ENCODE results near the gene FANCD2OS. TPM values are rescaled to one million over a fixed set of nuclear protein-coding genes. Genes with fewer than 3 reads are reported as not detected.

Gene FANCD2OS, protein sequence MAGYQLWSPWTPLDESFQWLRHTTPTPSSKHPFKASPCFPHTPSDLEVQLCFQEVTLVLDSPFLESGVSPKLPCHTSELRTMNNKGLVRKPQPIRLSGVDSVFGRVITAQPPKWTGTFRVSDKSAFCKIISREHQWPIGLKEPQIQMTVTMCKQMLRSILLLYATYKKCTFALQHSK
- total RNA-seq (not detected), polyA plus RNA-seq (ENCODE audit: insufficient read depth, low read depth, low replicate concordance) (not detected)
- long read RNA-seq, donor 1, partial matches to known transcripts, result 15 of 15 reads
- long read RNA-seq, donor 1, other reads (novel, unspliced or antisense), result 0 of 15 reads
- long read RNA-seq, donor 2, result 0 reads
- long read RNA-seq, donor 3, partial matches to known transcripts, result 296 of 296 reads
- long read RNA-seq, donor 3, other reads (novel, unspliced or antisense), result 0 of 296 reads
- long read RNA-seq, donor 4, result 0 reads
- long read RNA-seq, donor 5, result 0 reads
- long read RNA-seq, donor 6, partial matches to known transcripts, result 452 of 461 reads
- long read RNA-seq, donor 6, other reads (novel, unspliced or antisense), result 9 of 461 reads
- long read RNA-seq, donor 7, partial matches to known transcripts, result 0 of 3 reads
- long read RNA-seq, donor 7, other reads (novel, unspliced or antisense), result 3 of 3 reads
- long read RNA-seq, donor 8, result 0 reads
- long read RNA-seq, donor 9, result 0 reads
- long read RNA-seq, donor 10, partial matches to known transcripts, result 7 of 7 reads
- long read RNA-seq, donor 10, other reads (novel, unspliced or antisense), result 0 of 7 reads

DNA sequence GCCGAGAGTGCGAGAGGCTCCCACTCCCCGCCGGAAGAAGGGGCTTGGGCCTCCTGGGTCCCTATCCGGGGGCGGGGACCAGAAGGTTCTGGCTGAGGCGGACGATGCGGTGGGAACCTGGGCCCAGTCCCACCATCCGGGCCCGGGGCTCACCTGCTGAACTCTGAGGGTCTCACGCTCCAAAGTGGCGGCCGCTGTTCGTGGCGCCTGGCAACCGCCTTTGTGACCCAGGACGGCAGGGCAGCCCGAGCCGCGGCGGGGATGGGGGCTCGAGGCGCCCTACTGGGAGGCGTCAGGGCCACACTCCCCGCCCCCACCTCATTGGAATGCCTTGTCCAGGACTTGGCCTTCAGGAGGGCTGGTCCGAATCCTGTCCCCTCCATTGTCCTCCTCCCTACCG lies at the start of gene FANCD2OS:
FANCD2OS (minus strand) TSS at position 165 of the 400 bp plus-strand sequence. CDS start 3,481 bp downstream, outside the sequence.
- H3K4me3 ChIP-seq (ENCODE audit: low read length in 3 of 3), result no peak within 1 kb of the TSS
- no peak within 1 kb of the TSS for H3K9ac ChIP-seq (ENCODE audit: low read length in 3 of 3)
- H3K9me3 ChIP-seq (ENCODE audit: control insufficient read depth in 2 of 3, insufficient read depth in 1 of 3, low read length in 3 of 3), result no peaks in the 10 kb centered on the region
- H3K27ac ChIP-seq (ENCODE audit: low read depth in 2 of 2, low read length in 2 of 2), result no peak within 1 kb of the TSS
- no peak for DNase-seq
- H3K27me3 ChIP-seq (ENCODE audit: control insufficient read depth, insufficient read depth, low read length), result no peaks in the 10 kb centered on the region
- H3K36me3 ChIP-seq (ENCODE audit: control insufficient read depth in 2 of 3, insufficient read depth in 3 of 3, low read length in 3 of 3), result no peaks in the 10 kb centered on the region
- TF ChIP-seq, protein P1, sequence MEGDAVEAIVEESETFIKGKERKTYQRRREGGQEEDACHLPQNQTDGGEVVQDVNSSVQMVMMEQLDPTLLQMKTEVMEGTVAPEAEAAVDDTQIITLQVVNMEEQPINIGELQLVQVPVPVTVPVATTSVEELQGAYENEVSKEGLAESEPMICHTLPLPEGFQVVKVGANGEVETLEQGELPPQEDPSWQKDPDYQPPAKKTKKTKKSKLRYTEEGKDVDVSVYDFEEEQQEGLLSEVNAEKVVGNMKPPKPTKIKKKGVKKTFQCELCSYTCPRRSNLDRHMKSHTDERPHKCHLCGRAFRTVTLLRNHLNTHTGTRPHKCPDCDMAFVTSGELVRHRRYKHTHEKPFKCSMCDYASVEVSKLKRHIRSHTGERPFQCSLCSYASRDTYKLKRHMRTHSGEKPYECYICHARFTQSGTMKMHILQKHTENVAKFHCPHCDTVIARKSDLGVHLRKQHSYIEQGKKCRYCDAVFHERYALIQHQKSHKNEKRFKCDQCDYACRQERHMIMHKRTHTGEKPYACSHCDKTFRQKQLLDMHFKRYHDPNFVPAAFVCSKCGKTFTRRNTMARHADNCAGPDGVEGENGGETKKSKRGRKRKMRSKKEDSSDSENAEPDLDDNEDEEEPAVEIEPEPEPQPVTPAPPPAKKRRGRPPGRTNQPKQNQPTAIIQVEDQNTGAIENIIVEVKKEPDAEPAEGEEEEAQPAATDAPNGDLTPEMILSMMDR (IDR thresholded peaks at IDR 0.05; ENCODE audit: borderline replicate concordance, extremely low read depth, insufficient read depth), result no peak
- intact Hi-C loops (cut with DNase I), result no loop called here
- no peaks in the 10 kb centered on the region for H3K4me1 ChIP-seq (ENCODE audit: control insufficient read depth in 2 of 3, insufficient read depth in 2 of 3, low read depth in 1 of 3, low read length in 3 of 3)
- no peak for FAIRE-seq

DNA sequence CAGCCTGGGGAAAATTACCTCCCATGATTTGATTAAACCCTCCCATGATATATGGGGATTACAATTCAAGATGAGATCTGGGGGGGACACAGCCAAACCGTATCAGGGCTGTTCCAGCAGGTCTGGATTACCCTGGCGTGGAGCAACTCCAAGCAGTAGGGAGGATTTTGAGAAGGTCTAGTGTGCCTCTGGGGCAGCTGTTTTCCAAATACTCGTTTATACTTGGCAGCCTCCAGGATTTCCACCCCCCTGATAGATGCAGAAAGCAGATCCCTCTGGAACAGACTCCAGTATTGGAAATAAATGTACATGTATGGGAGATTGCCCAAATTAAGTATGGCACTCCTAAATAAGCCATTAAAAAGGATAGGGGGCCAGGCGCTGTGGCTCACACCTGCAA lies 49.0 kb upstream of the FANCD2OS start:
- Histone ChIP-seq H3K36me3 (ENCODE audit: control insufficient read depth in 2 of 3, insufficient read depth in 3 of 3, low read length in 3 of 3) (peaks cover 0 to 2% (median 0%) of the 10 kb centered on the region in 3 donors), H3K4me1 (ENCODE audit: control insufficient read depth in 2 of 3, insufficient read depth in 2 of 3, low read depth in 1 of 3, low read length in 3 of 3) (no peaks in the 10 kb centered on the region), H3K27ac (ENCODE audit: low read depth in 2 of 2, low read length in 2 of 2) (no peak overlapping the region), H3K9ac (ENCODE audit: low read length in 3 of 3) (no peak overlapping the region), H3K4me3 (ENCODE audit: low read length in 3 of 3) (no peak overlapping the region), H3K9me3 (ENCODE audit: control insufficient read depth in 2 of 3, insufficient read depth in 1 of 3, low read length in 3 of 3) (no peaks in the 10 kb centered on the region), H3K27me3 (ENCODE audit: control insufficient read depth, insufficient read depth, low read length) (no peaks in the 10 kb centered on the region)
- TF ChIP-seq, protein P1 (IDR thresholded peaks at IDR 0.05; ENCODE audit: borderline replicate concordance, extremely low read depth, insufficient read depth), result no peak
- DNase-seq, result no peak
- intact Hi-C loops (cut with DNase I), result no loop called here
- no peak for FAIRE-seq

DNA sequence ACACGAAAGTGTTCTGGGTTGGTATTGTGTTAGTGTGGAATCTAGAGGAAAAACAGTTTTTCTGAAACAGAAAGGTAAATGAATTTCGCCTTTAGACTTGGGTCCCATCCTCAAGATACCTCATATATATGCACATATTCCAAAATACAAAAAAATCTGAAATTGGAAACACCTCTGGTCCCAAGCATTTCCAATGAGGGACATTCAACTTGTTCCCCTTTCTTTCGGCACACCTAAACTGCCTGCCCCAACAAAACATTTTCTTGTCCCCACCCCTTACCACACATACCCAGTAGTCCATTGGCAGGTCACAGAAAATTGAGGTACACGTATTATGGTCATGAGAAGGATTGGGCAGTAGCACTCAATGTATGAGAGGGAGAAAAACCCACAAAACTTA lies 47.6 kb upstream of the FANCD2OS start:
- H3K4me3 ChIP-seq (ENCODE audit: low read length in 3 of 3), result no peak overlapping the region
- TF ChIP-seq, protein P1 (IDR thresholded peaks at IDR 0.05; ENCODE audit: borderline replicate concordance, extremely low read depth, insufficient read depth), result no peak
- no peak for FAIRE-seq
- intact Hi-C loops (cut with DNase I), result no loop called here
- H3K27me3 ChIP-seq (ENCODE audit: control insufficient read depth, insufficient read depth, low read length), result no peaks in the 10 kb centered on the region
- no peaks in the 10 kb centered on the region for H3K4me1 ChIP-seq (ENCODE audit: control insufficient read depth in 2 of 3, insufficient read depth in 2 of 3, low read depth in 1 of 3, low read length in 3 of 3)
- H3K27ac ChIP-seq (ENCODE audit: low read depth in 2 of 2, low read length in 2 of 2), result no peak overlapping the region
- H3K36me3 ChIP-seq (ENCODE audit: control insufficient read depth in 2 of 3, insufficient read depth in 3 of 3, low read length in 3 of 3), result peaks cover 0 to 6% (median 4%) of the 10 kb centered on the region in 3 donors
- no peaks in the 10 kb centered on the region for H3K9me3 ChIP-seq (ENCODE audit: control insufficient read depth in 2 of 3, insufficient read depth in 1 of 3, low read length in 3 of 3)
- no peak for DNase-seq
- no peak overlapping the region for H3K9ac ChIP-seq (ENCODE audit: low read length in 3 of 3)

Data from kidney (tissue), 22 donors.